Stimulated activated naive CD8-positive, alpha-beta T cell treated with anti-CD3 and anti-CD28 coated beads, Interleukin-15, amount 100 ng/mL, for 72 hours (primary cell): ENCODE data around the gene NCOA7.
"Not testable (repeated sequence)": the region's sequence is repeated elsewhere in the genome, so short reads cannot be mapped to it uniquely, and the experiment has no call there.

Source experiments
- ATAC-seq: fragments of 150-1000 bp; cut with Tn5 transposase; 2 replicates; pipeline ENCODE4 v1.10.0; 2021; ENCODE audit warnings: mild to moderate bottlenecking, moderate library complexity
- DNase-seq, 2 donors: peaks; one replicate each; pipeline ENCODE4 v3.0.0; 2021 to 2022
- H3K27ac Mint-ChIP-seq, 2 donors: one replicate each; pipeline ENCODE4 v1.8.0; 2022; ENCODE audit warnings: mild to moderate bottlenecking in 2 of 2, mixed read lengths in 2 of 2, moderate library complexity in 2 of 2
- H3K27me3 Mint-ChIP-seq: one replicate; pipeline ENCODE4 v1.8.0; 2022; ENCODE audit warnings: mixed read lengths
- H3K4me1 Mint-ChIP-seq: one replicate; pipeline ENCODE4 v1.8.0; 2022; ENCODE audit warnings: mild to moderate bottlenecking, mixed read lengths
- H3K4me3 Mint-ChIP-seq, 2 donors: one replicate each; pipeline ENCODE4 v1.8.0; 2022; ENCODE audit warnings: mild to moderate bottlenecking in 2 of 2, mixed read lengths in 2 of 2, moderate library complexity in 1 of 2
- H3K9me3 Mint-ChIP-seq, 2 donors: one replicate each; pipeline ENCODE4 v1.8.0; 2022; ENCODE audit warnings: mixed read lengths in 2 of 2

Gene NCOA7

GRCh38 chr6:125939791-125940190 is 149.0 kb downstream of the NCOA7 start:
- peaks cover 30% of the 10 kb centered on the region for H3K27me3 Mint-ChIP-seq
- no peak overlapping the region for H3K27ac Mint-ChIP-seq
- DNase-seq (no peak), ATAC-seq (no peak)
- no peaks in the 10 kb centered on the region for H3K9me3 Mint-ChIP-seq
- peaks cover 9% of the 10 kb centered on the region for H3K4me1 Mint-ChIP-seq
- no peak overlapping the region for H3K4me3 Mint-ChIP-seq

GRCh38 chr6:125940247-125941041 is 149.7 kb downstream of the NCOA7 start:
- Mint-ChIP-seq H3K9me3 (no peaks in the 10 kb centered on the region), H3K27ac (no peak overlapping the region), H3K4me3 (no peak overlapping the region), H3K27me3 (peaks cover 30% of the 10 kb centered on the region), H3K4me1 (peaks cover 9% of the 10 kb centered on the region)
- DNase-seq (no peak), ATAC-seq (no peak)

- peaks cover 9% of the 10 kb centered on the region for H3K4me1 Mint-ChIP-seq
- DNase-seq (no peak), ATAC-seq (no peak)
- no peak overlapping the region for H3K27ac Mint-ChIP-seq
- peaks cover 30% of the 10 kb centered on the region for H3K27me3 Mint-ChIP-seq
- H3K4me3 Mint-ChIP-seq: no peak overlapping the region
- no peaks in the 10 kb centered on the region for H3K9me3 Mint-ChIP-seq
Observed at GRCh38 chr6:125942672-125943527, 152.1 kb downstream of the NCOA7 start.

GRCh38 chr6:125943528-125944433 is 153.0 kb downstream of the NCOA7 start:
- ATAC-seq (peak; percentile 39), DNase-seq (no peak)
- Mint-ChIP-seq H3K27me3 (peaks cover 35% of the 10 kb centered on the region), H3K4me3 (no peak overlapping the region), H3K27ac (peak overlapping the region in 1 of 2 donors; percentile 17), H3K9me3 (no peaks in the 10 kb centered on the region), H3K4me1 (peaks cover 9% of the 10 kb centered on the region)

GRCh38 chr6:125944434-125944816 is 153.7 kb downstream of the NCOA7 start:
- Mint-ChIP-seq H3K27ac (no peak overlapping the region), H3K4me1 (peaks cover 5% of the 10 kb centered on the region), H3K4me3 (no peak overlapping the region), H3K27me3 (peaks cover 32% of the 10 kb centered on the region), H3K9me3 (no peaks in the 10 kb centered on the region)
- DNase-seq (no peak), ATAC-seq (no peak)

GRCh38 chr6:125944896-125945295 is 154.1 kb downstream of the NCOA7 start:
- ATAC-seq (no peak), DNase-seq (no peak)
- Mint-ChIP-seq H3K27ac (no peak overlapping the region), H3K4me3 (no peak overlapping the region), H3K9me3 (no peaks in the 10 kb centered on the region), H3K4me1 (peaks cover under 1% of the 10 kb centered on the region), H3K27me3 (peaks cover 27% of the 10 kb centered on the region)

- ATAC-seq: no peak
- Mint-ChIP-seq H3K27me3 (peaks cover 21% of the 10 kb centered on the region), H3K27ac (no peak overlapping the region), H3K4me3 (no peak overlapping the region), H3K4me1 (no peaks in the 10 kb centered on the region), H3K9me3 (no peaks in the 10 kb centered on the region)
- DNase-seq: no peak
Observed at GRCh38 chr6:125945378-125946141, 154.8 kb downstream of the NCOA7 start.

GRCh38 chr6:125947615-125948014 is 156.9 kb downstream of the NCOA7 start:
- Mint-ChIP-seq H3K27ac (no peak overlapping the region), H3K4me1 (no peaks in the 10 kb centered on the region), H3K27me3 (peaks cover 16% of the 10 kb centered on the region), H3K9me3 (no peaks in the 10 kb centered on the region), H3K4me3 (no peak overlapping the region)
- DNase-seq: no peak
- ATAC-seq: no peak

- Mint-ChIP-seq H3K27me3 (peaks cover 16% of the 10 kb centered on the region), H3K27ac (no peak overlapping the region), H3K9me3 (no peaks in the 10 kb centered on the region), H3K4me1 (no peaks in the 10 kb centered on the region), H3K4me3 (no peak overlapping the region)
- DNase-seq (no peak), ATAC-seq (no peak)
Observed at GRCh38 chr6:125948455-125948854, 157.7 kb downstream of the NCOA7 start.

- Mint-ChIP-seq H3K4me3 (no peak overlapping the region), H3K27me3 (peaks cover 16% of the 10 kb centered on the region), H3K27ac (no peak overlapping the region), H3K4me1 (no peaks in the 10 kb centered on the region), H3K9me3 (no peaks in the 10 kb centered on the region)
- ATAC-seq (no peak), DNase-seq (no peak)
Observed at GRCh38 chr6:125949069-125949468, 158.3 kb downstream of the NCOA7 start.

- Mint-ChIP-seq H3K4me1 (no peaks in the 10 kb centered on the region), H3K27me3 (peaks cover 16% of the 10 kb centered on the region), H3K4me3 (no peak overlapping the region), H3K9me3 (no peaks in the 10 kb centered on the region), H3K27ac (no peak overlapping the region)
- DNase-seq (no peak), ATAC-seq (no peak)
Observed at GRCh38 chr6:125950293-125950692, 159.5 kb downstream of the NCOA7 start.

- not testable (repeated sequence) for H3K9me3 Mint-ChIP-seq, H3K4me3 Mint-ChIP-seq, DNase-seq, H3K27ac Mint-ChIP-seq, H3K4me1 Mint-ChIP-seq, ATAC-seq
- peaks cover 16% of the 10 kb centered on the region for H3K27me3 Mint-ChIP-seq
Observed at GRCh38 chr6:125950716-125951115, 160.0 kb downstream of the NCOA7 start.

GRCh38 chr6:125951323-125951722 is 160.6 kb downstream of the NCOA7 start:
- peaks cover 16% of the 10 kb centered on the region for H3K27me3 Mint-ChIP-seq
- DNase-seq: no peak
- H3K27ac Mint-ChIP-seq: no peak overlapping the region
- no peak for ATAC-seq
- no peaks in the 10 kb centered on the region for H3K9me3 Mint-ChIP-seq
- H3K4me3 Mint-ChIP-seq: no peak overlapping the region
- H3K4me1 Mint-ChIP-seq: no peaks in the 10 kb centered on the region

GRCh38 chr6:125952764-125953501 is 162.2 kb downstream of the NCOA7 start:
- ATAC-seq (peak; percentile 24), DNase-seq (peak; percentile 13 to 43)
- no peaks in the 10 kb centered on the region for H3K4me1 Mint-ChIP-seq
- H3K27ac Mint-ChIP-seq: no peak overlapping the region
- no peak overlapping the region for H3K4me3 Mint-ChIP-seq
- H3K27me3 Mint-ChIP-seq: peaks cover 16% of the 10 kb centered on the region
- H3K9me3 Mint-ChIP-seq: no peaks in the 10 kb centered on the region
